Measurements from ENCODE around the gene EID2B. TPM values are rescaled to one million over a fixed set of nuclear protein-coding genes. Genes with fewer than 3 reads are reported as not detected.

EID2B gene
- total RNA-seq, 1 donor from 2014 or later, result 3.8 TPM

GRCh38 chr19:39533791-39534190 lies 1.1 kb upstream of the EID2B start:
- intact Hi-C loops (cut with micrococcal nuclease), result loop anchor here (2.0 to 10.0 kb wide), 3 partner anchors 53 to 409 kb away; partner anchors contain the start of genes PAK4 and TIMM50

GRCh38 chr19:39533003-39533512 lies 406 bp upstream of the EID2B start:
- intact Hi-C loops (cut with micrococcal nuclease), result loop anchor here (2.0 to 10.0 kb wide), 3 partner anchors 52 to 408 kb away; partner anchors contain the start of genes PAK4 and TIMM50

GRCh38 chr19:39531834-39532232 lies 819 bp downstream of the EID2B start:
- intact Hi-C loops (cut with micrococcal nuclease), result loop anchor here (1.0 to 10.0 kb wide), 7 partner anchors 29 to 407 kb away; partner anchors contain the start of genes PAK4, PLEKHG2 and TIMM50

DNA sequence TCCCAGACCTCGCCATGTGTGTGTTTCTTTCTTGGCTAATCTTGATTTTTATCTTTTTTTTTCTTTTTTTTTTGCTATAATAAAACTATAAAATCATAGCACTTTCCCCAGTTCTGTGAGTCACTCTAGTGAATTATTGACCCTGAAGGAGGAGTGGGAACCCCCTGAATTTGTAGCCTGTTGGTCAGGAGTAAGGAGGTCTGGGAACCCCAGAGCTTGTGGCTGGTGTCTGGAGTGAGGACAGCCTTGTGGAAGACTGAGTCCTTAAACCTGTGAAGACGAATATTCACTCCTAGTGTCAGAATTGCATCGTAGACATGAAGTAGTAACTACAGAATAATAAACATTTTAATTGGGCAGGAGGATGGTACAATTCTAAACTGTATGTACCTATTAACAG lies 7.4 kb downstream of the EID2B start:
- intact Hi-C loops (cut with micrococcal nuclease), result no loop called here

DNA sequence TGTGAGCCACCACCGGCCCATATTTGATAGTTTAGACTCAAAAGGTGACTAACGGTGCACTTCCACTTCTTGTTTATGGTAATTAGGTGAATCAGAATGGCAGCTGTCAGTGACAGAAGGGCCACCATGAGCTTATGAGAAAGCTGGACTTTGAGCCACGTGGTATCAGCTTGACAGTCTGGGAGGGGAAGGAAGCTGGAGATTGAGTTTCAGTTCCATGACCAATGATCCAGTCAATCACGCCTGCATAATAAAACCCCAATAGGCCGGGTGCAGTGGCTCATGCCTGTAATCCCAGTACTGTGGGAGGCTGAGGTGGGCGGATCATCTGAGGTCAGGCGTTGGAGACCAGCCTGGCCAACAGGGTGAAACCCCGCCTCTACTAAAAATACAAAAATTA lies 8.2 kb downstream of the EID2B start:
- intact Hi-C loops (cut with micrococcal nuclease), result no loop called here

- intact Hi-C loops (cut with micrococcal nuclease), result no loop called here
Observed at GRCh38 chr19:39520541-39521484, 11.8 kb downstream of the EID2B start.

DNA sequence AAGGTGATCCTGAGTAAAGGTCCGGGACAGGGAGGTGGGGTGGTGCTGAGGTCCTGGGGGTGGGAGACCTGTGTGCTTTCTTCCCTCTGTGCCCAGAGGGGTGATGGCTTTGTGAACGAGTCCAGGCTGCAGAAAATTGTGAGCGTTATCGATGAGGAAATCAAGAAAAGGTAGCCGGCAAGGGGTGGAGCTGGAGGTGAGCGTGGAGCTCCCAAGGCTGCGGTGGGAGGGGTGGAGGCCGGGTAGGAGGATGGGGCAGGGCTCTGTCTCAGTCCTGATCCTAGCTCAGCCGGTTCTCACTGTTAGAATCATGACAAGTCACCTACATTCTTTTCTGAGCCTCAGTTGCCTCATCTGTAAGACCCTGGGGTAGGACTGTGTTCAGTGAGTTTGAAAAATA lies 13.7 kb downstream of the EID2B start:
- intact Hi-C loops (cut with micrococcal nuclease), result no loop called here

GRCh38 chr19:39518458-39518857 lies 14.2 kb downstream of the EID2B start:
- intact Hi-C loops (cut with micrococcal nuclease), result no loop called here

- intact Hi-C loops (cut with micrococcal nuclease), result no loop called here
Observed at GRCh38 chr19:39517432-39517831, 15.2 kb downstream of the EID2B start.

DNA sequence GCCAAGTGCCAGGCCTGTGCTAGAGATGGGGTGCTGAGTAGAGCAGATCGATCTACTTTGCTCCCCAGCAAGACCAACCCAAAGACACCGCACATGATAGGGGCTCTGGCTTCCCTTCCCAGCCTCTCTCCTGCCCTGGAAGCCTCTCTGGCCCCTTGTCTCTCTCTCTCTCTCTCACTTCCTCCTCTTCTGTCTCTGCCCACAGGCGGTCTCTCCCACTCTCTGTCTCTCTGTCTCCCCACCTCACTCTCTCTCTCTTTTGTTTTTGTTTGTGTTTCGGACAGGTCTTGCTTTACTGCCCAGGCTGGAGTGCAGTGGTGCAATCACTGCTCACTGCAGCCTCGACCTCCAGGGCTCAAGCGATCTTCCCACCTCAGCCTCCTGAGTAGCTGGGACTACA lies 16.4 kb downstream of the EID2B start:
- intact Hi-C loops (cut with micrococcal nuclease), result no loop called here

DNA sequence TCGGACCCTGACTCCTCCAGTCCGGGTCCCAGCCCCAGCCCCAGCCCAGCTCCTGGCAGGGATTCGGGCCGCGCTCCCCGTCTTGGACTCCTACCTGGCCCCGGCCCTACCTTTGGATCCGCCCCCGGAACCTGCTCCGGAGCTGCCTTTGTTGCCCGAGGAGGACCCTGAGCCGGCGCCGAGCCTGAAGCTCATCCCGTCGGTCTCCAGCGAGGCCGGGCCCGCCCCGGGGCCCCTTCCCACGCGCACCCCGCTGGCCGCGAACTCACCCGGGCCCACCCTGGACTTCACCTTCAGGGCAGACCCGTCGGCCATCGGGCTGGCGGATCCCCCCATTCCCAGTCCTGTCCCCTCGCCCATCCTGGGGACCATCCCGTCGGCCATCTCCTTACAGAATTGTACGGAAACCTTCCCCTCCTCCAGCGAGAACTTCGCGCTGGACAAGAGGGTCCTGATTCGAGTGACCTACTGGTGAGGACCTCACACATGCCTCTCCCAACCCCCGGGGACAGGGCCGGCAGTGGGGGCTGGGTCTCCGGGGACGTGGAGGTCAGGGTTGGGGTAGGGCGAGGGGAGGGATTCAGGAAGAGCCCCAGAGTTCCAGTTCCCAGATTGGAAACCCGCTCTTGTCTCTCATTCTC lies 17.0 kb downstream of the EID2B start:
- intact Hi-C loops (cut with micrococcal nuclease), result no loop called here

DNA sequence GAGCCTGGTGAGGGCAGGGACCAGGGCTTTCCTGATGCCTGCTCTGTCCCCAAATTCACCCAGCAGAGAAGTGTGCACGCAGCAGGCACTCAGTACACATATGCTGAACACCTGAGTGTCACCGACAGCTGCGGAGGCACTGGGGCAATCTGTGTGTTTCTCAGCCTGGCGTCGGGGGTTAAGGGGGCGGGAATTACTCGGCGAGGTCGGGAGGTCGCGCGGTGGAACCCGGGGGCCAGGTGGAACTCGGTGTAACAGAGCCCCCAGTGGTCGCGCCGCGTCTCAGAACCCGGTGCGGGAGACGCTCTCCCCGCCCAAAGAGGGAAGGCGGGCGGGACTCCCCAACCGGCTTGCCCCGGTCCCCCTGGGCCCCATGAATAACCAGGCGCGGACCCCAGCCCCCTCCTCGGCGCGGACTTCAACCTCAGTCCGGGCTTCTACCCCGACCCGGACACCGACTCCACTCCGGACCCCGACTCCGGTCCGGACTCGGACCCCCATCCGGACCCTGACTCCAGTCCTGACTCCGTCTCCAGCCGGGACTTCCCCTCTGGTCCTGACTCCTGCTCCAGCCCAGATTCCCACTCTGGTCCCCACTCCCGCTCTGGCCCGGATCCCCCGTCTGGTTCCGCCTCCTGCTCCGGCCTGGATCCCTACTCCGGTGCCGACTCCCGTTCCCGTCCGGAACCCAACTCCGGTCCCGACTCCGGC lies 17.7 kb downstream of the EID2B start, which contains the start of gene SELENOV:
Gene SELENOV, plus strand, starts transcription at position 300 of the 711 bp plus-strand sequence. Its CDS starts 74 bp downstream, at position 374.
- intact Hi-C loops (cut with micrococcal nuclease), result no loop called here

DNA sequence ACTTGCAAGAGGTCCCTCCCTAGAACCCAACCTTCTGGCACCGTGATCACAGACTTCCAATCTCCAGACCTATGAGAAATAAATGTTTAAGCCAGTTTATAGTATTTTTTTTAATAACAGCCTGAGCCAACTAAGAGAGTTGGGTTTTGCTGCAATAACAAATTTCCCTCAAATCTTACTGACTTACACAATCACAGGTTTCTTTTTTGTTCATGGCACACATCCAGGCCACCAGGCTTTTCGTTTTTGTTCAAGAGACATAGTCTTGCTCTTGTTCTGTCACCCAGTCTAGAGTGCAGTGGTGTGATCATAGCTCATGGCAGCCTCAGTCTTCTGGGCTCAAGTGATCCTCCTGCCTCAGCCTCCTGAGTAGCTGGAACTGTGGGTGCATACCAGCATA lies 19.7 kb downstream of the EID2B start:
- intact Hi-C loops (cut with micrococcal nuclease), result no loop called here

- intact Hi-C loops (cut with micrococcal nuclease), result no loop called here
Observed at GRCh38 chr19:39509233-39509632, 23.4 kb downstream of the EID2B start.

GRCh38 chr19:39508629-39509028 lies 24.0 kb downstream of the EID2B start:
- intact Hi-C loops (cut with micrococcal nuclease), result no loop called here

DNA sequence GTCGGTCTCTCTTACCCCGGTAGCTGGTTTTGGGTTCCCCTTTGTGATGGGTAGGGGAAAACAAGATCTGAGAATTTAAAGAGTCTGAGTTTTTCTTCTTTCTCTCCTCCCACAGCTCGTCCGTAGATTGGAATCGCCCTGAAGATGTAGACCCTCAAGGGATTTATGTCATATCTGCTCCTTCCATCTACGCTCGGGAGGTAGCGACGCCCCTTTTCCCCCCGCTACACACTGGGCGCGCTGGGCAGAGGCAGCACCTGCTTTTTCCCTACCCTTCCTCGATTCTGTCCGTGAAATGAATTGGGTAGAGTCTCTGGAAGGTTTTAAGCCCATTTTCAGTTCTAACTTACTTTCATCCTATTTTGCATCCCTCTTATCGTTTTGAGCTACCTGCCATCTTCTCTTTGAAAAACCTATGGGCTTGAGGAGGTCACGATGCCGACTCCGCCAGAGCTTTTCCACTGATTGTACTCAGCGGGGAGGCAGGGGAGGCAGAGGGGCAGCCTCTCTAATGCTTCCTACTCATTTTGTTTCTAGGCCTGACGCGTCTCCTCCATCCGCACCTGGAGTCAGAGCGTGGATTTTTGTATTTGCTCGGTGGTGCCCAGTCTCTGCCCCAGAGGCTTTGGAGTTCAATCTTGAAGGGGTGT lies 24.8 kb downstream of the EID2B start:
- intact Hi-C loops (cut with micrococcal nuclease), result no loop called here

DNA sequence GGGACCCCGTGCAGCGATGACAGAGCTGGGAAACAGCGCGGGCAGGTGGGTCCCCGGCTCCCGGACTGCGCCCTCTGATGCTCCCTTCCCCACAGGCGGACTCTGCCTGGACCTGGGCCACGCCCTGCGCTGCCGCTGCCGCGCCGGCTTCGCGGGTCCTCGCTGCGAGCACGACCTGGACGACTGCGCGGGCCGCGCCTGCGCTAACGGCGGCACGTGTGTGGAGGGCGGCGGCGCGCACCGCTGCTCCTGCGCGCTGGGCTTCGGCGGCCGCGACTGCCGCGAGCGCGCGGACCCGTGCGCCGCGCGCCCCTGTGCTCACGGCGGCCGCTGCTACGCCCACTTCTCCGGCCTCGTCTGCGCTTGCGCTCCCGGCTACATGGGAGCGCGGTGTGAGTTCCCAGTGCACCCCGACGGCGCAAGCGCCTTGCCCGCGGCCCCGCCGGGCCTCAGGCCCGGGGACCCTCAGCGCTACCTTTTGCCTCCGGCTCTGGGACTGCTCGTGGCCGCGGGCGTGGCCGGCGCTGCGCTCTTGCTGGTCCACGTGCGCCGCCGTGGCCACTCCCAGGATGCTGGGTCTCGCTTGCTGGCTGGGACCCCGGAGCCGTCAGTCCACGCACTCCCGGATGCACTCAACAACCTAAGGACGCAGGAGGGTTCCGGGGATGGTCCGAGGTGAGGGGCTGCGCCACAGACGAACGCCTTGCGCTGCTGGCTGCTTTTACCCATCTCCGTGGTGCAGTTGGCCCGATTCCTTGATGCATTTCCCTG lies 25.5 kb downstream of the EID2B start:
- intact Hi-C loops (cut with micrococcal nuclease), result no loop called here

- intact Hi-C loops (cut with micrococcal nuclease), result no loop called here
Observed at GRCh38 chr19:39506598-39506943, 26.1 kb downstream of the EID2B start.

DNA sequence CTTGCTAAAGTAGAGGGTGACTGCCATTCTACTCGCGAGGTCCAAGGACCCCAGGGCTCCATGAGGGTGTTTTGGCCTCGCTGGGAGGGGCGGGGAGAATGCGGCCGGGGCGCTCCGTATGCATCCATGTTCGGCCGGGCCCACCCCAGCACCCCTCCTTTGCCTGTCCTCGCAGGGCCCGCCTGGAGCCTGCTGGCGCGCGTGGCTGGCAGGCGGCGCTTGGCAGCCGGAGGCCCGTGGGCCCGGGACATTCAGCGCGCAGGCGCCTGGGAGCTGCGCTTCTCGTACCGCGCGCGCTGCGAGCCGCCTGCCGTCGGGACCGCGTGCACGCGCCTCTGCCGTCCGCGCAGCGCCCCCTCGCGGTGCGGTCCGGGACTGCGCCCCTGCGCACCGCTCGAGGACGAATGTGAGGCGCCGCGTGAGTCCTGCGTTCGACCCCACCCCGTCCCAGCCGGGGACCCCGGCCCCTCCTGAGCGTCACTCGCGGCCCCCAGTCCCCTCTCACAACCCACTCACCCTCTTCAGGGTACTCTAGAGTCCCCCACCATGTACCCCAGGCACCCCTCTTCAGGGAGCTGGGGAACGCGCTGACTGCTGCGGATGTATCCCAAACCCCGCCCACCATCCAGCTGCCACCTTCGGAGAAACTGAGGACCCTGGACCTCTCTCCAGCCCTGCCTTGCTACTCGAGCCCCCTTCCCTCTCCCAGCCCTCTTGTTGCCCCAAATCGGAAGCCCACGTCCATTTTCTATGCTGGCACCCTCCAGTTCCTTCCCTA lies 29.8 kb downstream of the EID2B start:
- intact Hi-C loops (cut with micrococcal nuclease), result loop anchor here (1.0 kb wide), 1 partner anchor 29 kb away; the partner anchor contains the start of gene EID2B
